Measurements from ENCODE around the gene LRRTM1. TPM values are rescaled to one million over a fixed set of nuclear protein-coding genes. Genes with fewer than 3 reads are reported as not detected.
A peak's percentile ranks its signal among the peaks of the same experiment; 100 is the strongest.

Gene LRRTM1
- total RNA-seq, 4 donors from 2014 or later = 0.83 to 2.6 (median 1.7) TPM

- 88% methylated on average over 5 of the region's 5 CpGs for WGBS
- no peaks in the 10 kb centered on the region for H3K27me3 ChIP-seq
- TF ChIP-seq CTCF (IDR thresholded peaks at IDR 0.05) (no peak), POLR2AphosphoS5 (IDR thresholded peaks at IDR 0.05) (no peak), POLR2A (IDR thresholded peaks at IDR 0.05; ENCODE audit: low read depth) (no peak), EP300 (IDR thresholded peaks at IDR 0.05) (no peak)
- H3K27ac ChIP-seq (replicated peaks in 1 of 4) = no peak overlapping the region
- intact Hi-C loops (cut with DNase I) = loop anchor here (10.0 kb wide), 1 partner anchor 175 kb away; no protein-coding TSS in a partner anchor
- no peak overlapping the region for H3K4me3 ChIP-seq
- DNase-seq (ENCODE audit: extremely low spot score) = no peak
- peaks cover 0 to 9% (median 2%) of the 10 kb centered on the region in 4 donors for H3K4me1 ChIP-seq
- no peaks in the 10 kb centered on the region for H3K9me3 ChIP-seq
- no peaks in the 10 kb centered on the region for H3K36me3 ChIP-seq
Measured at GRCh38 chr2:80329491-80329890, 24.9 kb upstream of the LRRTM1 start.

GRCh38 chr2:80328159-80328571 lies 23.6 kb upstream of the LRRTM1 start:
- intact Hi-C loops (cut with DNase I) = loop anchor here (10.0 kb wide), 1 partner anchor 177 kb away; no protein-coding TSS in a partner anchor
- no peaks in the 10 kb centered on the region for H3K36me3 ChIP-seq
- H3K27me3 ChIP-seq = no peaks in the 10 kb centered on the region
- peaks cover 0 to 9% (median 2%) of the 10 kb centered on the region in 4 donors for H3K4me1 ChIP-seq
- WGBS = 71% methylated on average over 1 of the region's 1 CpG
- no peak overlapping the region for H3K4me3 ChIP-seq
- no peak for DNase-seq (ENCODE audit: extremely low spot score)
- no peaks in the 10 kb centered on the region for H3K9me3 ChIP-seq
- H3K27ac ChIP-seq (replicated peaks in 1 of 4) = no peak overlapping the region
- TF ChIP-seq EP300 (IDR thresholded peaks at IDR 0.05) (no peak), POLR2AphosphoS5 (IDR thresholded peaks at IDR 0.05) (no peak), POLR2A (IDR thresholded peaks at IDR 0.05; ENCODE audit: low read depth) (no peak), CTCF (IDR thresholded peaks at IDR 0.05) (no peak)

- TF ChIP-seq POLR2A (IDR thresholded peaks at IDR 0.05; ENCODE audit: low read depth) = no peak
- TF ChIP-seq POLR2AphosphoS5 (IDR thresholded peaks at IDR 0.05) = no peak
- TF ChIP-seq EP300 (IDR thresholded peaks at IDR 0.05) = no peak
- TF ChIP-seq CTCF (IDR thresholded peaks at IDR 0.05) = no peak
- Histone ChIP-seq H3K27ac (replicated peaks in 1 of 4) (no peak overlapping the region), H3K4me3 (no peak overlapping the region), H3K4me1 (peaks cover 0 to 10% (median 5%) of the 10 kb centered on the region in 4 donors), H3K9me3 (no peaks in the 10 kb centered on the region), H3K36me3 (no peaks in the 10 kb centered on the region), H3K27me3 (peaks cover 0 to 10% (median 0%) of the 10 kb centered on the region in 4 donors)
- DNase-seq (ENCODE audit: extremely low spot score) = no peak
- intact Hi-C loops (cut with DNase I) = loop anchor here (10.0 kb wide), 1 partner anchor 178 kb away; no protein-coding TSS in a partner anchor
- 88% methylated on average over 1 of the region's 1 CpG for WGBS
Measured at GRCh38 chr2:80326861-80327260, 22.3 kb upstream of the LRRTM1 start.

GRCh38 chr2:80326214-80326613 lies 21.7 kb upstream of the LRRTM1 start:
- Histone ChIP-seq H3K4me1 (peaks cover 0 to 10% (median 5%) of the 10 kb centered on the region in 4 donors), H3K27ac (replicated peaks in 1 of 4) (no peak overlapping the region), H3K36me3 (no peaks in the 10 kb centered on the region), H3K9me3 (no peaks in the 10 kb centered on the region), H3K4me3 (no peak overlapping the region), H3K27me3 (peaks cover 0 to 10% (median 0%) of the 10 kb centered on the region in 4 donors)
- intact Hi-C loops (cut with DNase I) = loop anchor here (10.0 kb wide), 1 partner anchor 179 kb away; no protein-coding TSS in a partner anchor
- no peak for DNase-seq (ENCODE audit: extremely low spot score)
- no peak for TF ChIP-seq POLR2AphosphoS5 (IDR thresholded peaks at IDR 0.05)
- peak; percentile 16 to 45 (median 43) for TF ChIP-seq CTCF (IDR thresholded peaks at IDR 0.05)

GRCh38 chr2:80324525-80324924 lies 20.0 kb upstream of the LRRTM1 start:
- Histone ChIP-seq H3K9me3 (no peaks in the 10 kb centered on the region), H3K4me1 (peaks cover 0 to 10% (median 5%) of the 10 kb centered on the region in 4 donors), H3K36me3 (no peaks in the 10 kb centered on the region), H3K27me3 (peaks cover 0 to 10% (median 0%) of the 10 kb centered on the region in 4 donors), H3K4me3 (no peak overlapping the region), H3K27ac (replicated peaks in 1 of 4) (no peak overlapping the region)
- TF ChIP-seq POLR2A (IDR thresholded peaks at IDR 0.05; ENCODE audit: low read depth) (no peak), CTCF (IDR thresholded peaks at IDR 0.05) (no peak), POLR2AphosphoS5 (IDR thresholded peaks at IDR 0.05) (no peak), EP300 (IDR thresholded peaks at IDR 0.05) (no peak)
- intact Hi-C loops (cut with DNase I) = loop anchor here (10.0 kb wide), 1 partner anchor 180 kb away; no protein-coding TSS in a partner anchor
- 88% methylated on average over 3 of the region's 3 CpGs for WGBS
- DNase-seq (ENCODE audit: extremely low spot score) = no peak

All from esophagus muscularis mucosa (tissue), 4 donors.